ENCODE data around the gene SYT10. TPM values are rescaled to one million over a fixed set of nuclear protein-coding genes. Genes with fewer than 3 reads are reported as not detected.

SYT10 gene
- total RNA-seq, 6 donors from 2014 or later: 0.47 TPM; not detected in 5

GRCh38 chr12:33383503-33383902, 56.1 kb downstream of the SYT10 start:
- ATAC-seq (ENCODE audit: low FRiP score in 2 of 2): no peak
- Histone ChIP-seq H3K4me3 (no peak overlapping the region), H3K36me3 (no peaks in the 10 kb centered on the region), H3K9me3 (no peaks in the 10 kb centered on the region), H3K27ac (no peak overlapping the region), H3K4me1 (no peaks in the 10 kb centered on the region), H3K27me3 (no peaks in the 10 kb centered on the region)
- no peak for DNase-seq
- 78 to 83% methylated on average over 4 of the region's 4 CpGs for WGBS, 2 donors
- TF ChIP-seq CTCF (IDR thresholded peaks at IDR 0.05) (no peak), EP300 (IDR thresholded peaks at IDR 0.05) (no peak), POLR2A (IDR thresholded peaks at IDR 0.05) (no peak), POLR2AphosphoS5 (IDR thresholded peaks at IDR 0.05) (no peak)

GRCh38 chr12:33376153-33376552, 63.5 kb downstream of the SYT10 start:
- no peak for DNase-seq
- Histone ChIP-seq H3K4me3 (no peak overlapping the region), H3K27ac (no peak overlapping the region), H3K9me3 (no peaks in the 10 kb centered on the region), H3K36me3 (no peaks in the 10 kb centered on the region), H3K27me3 (no peaks in the 10 kb centered on the region), H3K4me1 (no peaks in the 10 kb centered on the region)
- 68 to 85% methylated on average over 1 of the region's 1 CpG for WGBS, 2 donors
- TF ChIP-seq EP300 (IDR thresholded peaks at IDR 0.05): no peak
- TF ChIP-seq POLR2AphosphoS5 (IDR thresholded peaks at IDR 0.05): no peak
- TF ChIP-seq CTCF (IDR thresholded peaks at IDR 0.05): no peak
- no peak for TF ChIP-seq POLR2A (IDR thresholded peaks at IDR 0.05)
- ATAC-seq (ENCODE audit: low FRiP score in 2 of 2): no peak

- WGBS, 2 donors: 75 to 76% methylated on average over 2 of the region's 2 CpGs
- Histone ChIP-seq H3K4me3 (no peak overlapping the region), H3K36me3 (no peaks in the 10 kb centered on the region), H3K27me3 (no peaks in the 10 kb centered on the region), H3K27ac (no peak overlapping the region), H3K4me1 (no peaks in the 10 kb centered on the region), H3K9me3 (no peaks in the 10 kb centered on the region)
- ATAC-seq (ENCODE audit: low FRiP score in 2 of 2): no peak
- no peak for DNase-seq
- TF ChIP-seq POLR2AphosphoS5 (IDR thresholded peaks at IDR 0.05) (no peak), POLR2A (IDR thresholded peaks at IDR 0.05) (no peak), EP300 (IDR thresholded peaks at IDR 0.05) (no peak), CTCF (IDR thresholded peaks at IDR 0.05) (no peak)
Observed at GRCh38 chr12:33370318-33370717, 69.3 kb downstream of the SYT10 start.

GRCh38 chr12:33357181-33357580, 82.4 kb downstream of the SYT10 start:
- no peak for DNase-seq

More at GRCh38 chr12:33357181-33357580, 82.4 kb downstream of the SYT10 start:
- no peaks in the 10 kb centered on the region for H3K27me3 ChIP-seq
- no peaks in the 10 kb centered on the region for H3K36me3 ChIP-seq
- no peak overlapping the region for H3K4me3 ChIP-seq
- TF ChIP-seq POLR2AphosphoS5 (IDR thresholded peaks at IDR 0.05) (no peak), CTCF (IDR thresholded peaks at IDR 0.05) (no peak), EP300 (IDR thresholded peaks at IDR 0.05) (no peak)
- 86 to 93% methylated on average over 2 of the region's 2 CpGs for WGBS, 2 donors
- no peak overlapping the region for H3K27ac ChIP-seq
- H3K4me1 ChIP-seq: no peaks in the 10 kb centered on the region
- no peak for ATAC-seq (ENCODE audit: low FRiP score in 2 of 2)
- no peaks in the 10 kb centered on the region for H3K9me3 ChIP-seq

All from upper lobe of left lung (tissue), 6 donors.